PC-9 (cell line): Measurements from ENCODE around the gene DSG3. TPM values are rescaled to one million over a fixed set of nuclear protein-coding genes. Genes with fewer than 3 reads are reported as not detected.

ENCODE experiments used
- BruUV-seq: library from RNA; stranded (reverse); fragments of 400-500 nt; replicated peaks from 2 replicates; lab custom pipeline; 2021; lab: Mats Ljungman, UMichigan
- CTCF ChIA-PET: fragments of 300-600 bp; sonication (Branson Sonifier 250); formaldehyde crosslinking; loops from one replicate; lab custom pipeline; 2022; ENCODE audit warnings: antibody characterized with exemption; lab: Charles Lee
- POLR2A ChIA-PET: fragments of 300-600 bp; sonication (Branson Sonifier 250); formaldehyde crosslinking; loops from one replicate; lab custom pipeline; 2022; ENCODE audit warnings: antibody characterized with exemption; ENCODE audit not compliant: unreplicated experiment; lab: Charles Lee
- DNase-seq, 2 experiments: peaks; one replicate each; pipeline versions ENCODE4 v3.0.0 to v3.0.0-alpha.2; 2015 to 2022; ENCODE audit warnings: mixed read lengths in 1 of 2
- H2AFZ ChIP-seq: fragments of 200-600 bp; sonication (generic); 2 replicates; pipeline ENCODE4 v1.8.1; 2017; ENCODE audit warnings: antibody characterized with exemption
- H3F3A ChIP-seq: fragments of 200-600 bp; sonication (generic); 2 replicates; pipeline ENCODE4 v1.8.1; 2017; ENCODE audit warnings: antibody characterized with exemption, mild to moderate bottlenecking, low read depth; ENCODE audit not compliant: insufficient read depth
- H3K27ac ChIP-seq: fragments of 200-600 bp; sonication (generic); 2 replicates; pipeline ENCODE4 v1.6.1; 2016; ENCODE audit warnings: mixed run types
- H3K27me3 ChIP-seq: fragments of 200-600 bp; sonication (generic); 2 replicates; pipeline ENCODE4 v1.6.1; 2016; ENCODE audit warnings: low read depth, mixed run types; ENCODE audit not compliant: insufficient read depth
- H3K36me3 ChIP-seq: fragments of 200-600 bp; sonication (generic); 2 replicates; pipeline ENCODE4 v1.6.1; 2016; ENCODE audit warnings: low read depth, mixed run types
- H3K4me1 ChIP-seq: fragments of 200-600 bp; sonication (generic); replicated peaks from 2 replicates; pipeline ENCODE4 v1.6.1; 2016; ENCODE audit warnings: mixed run types; ENCODE audit not compliant: insufficient read depth
- H3K4me2 ChIP-seq: fragments of 200-600 bp; sonication (generic); 2 replicates; pipeline ENCODE4 v1.6.1; 2017; ENCODE audit warnings: mixed run types
- H3K4me3 ChIP-seq: fragments of 200-600 bp; sonication (generic); 2 replicates; pipeline ENCODE4 v1.6.1; 2016; ENCODE audit warnings: mixed run types
- H3K79me2 ChIP-seq: fragments of 200-600 bp; sonication (generic); 2 replicates; pipeline ENCODE4 v1.6.1; 2017; ENCODE audit warnings: low read depth, mixed run types
- H3K9me2 ChIP-seq: fragments of 200-600 bp; sonication (generic); 2 replicates; pipeline ENCODE4 v1.8.1; 2017; ENCODE audit warnings: mild to moderate bottlenecking; ENCODE audit not compliant: insufficient read depth
- H3K9me3 ChIP-seq: fragments of 200-600 bp; sonication (generic); 2 replicates; pipeline ENCODE4 v1.8.1; 2016; ENCODE audit warnings: low read depth; ENCODE audit not compliant: insufficient read depth
- H4K20me1 ChIP-seq: fragments of 200-600 bp; sonication (generic); 2 replicates; pipeline ENCODE4 v1.8.1; 2017; ENCODE audit not compliant: insufficient read depth
- CTCF ChIP-seq: fragments of 200-600 bp; sonication (generic); conservative IDR thresholded peaks from 2 replicates; pipeline ENCODE4 v1.6.1; 2017; ENCODE audit warnings: mixed run types, antibody characterized with exemption, mild to moderate bottlenecking, moderate library complexity
- EZH2 ChIP-seq: fragments of 200-600 bp; sonication (generic); IDR thresholded peaks from 2 replicates; pipeline ENCODE4 v1.8.0; 2017; ENCODE audit warnings: antibody characterized with exemption, low read depth
- intact Hi-C: fragments of 100-400 bp; cut with micrococcal nuclease; formaldehyde crosslinking; loops from one replicate; pipeline ENCODE4 v1.10.0; 2022; ENCODE audit not compliant: unreplicated experiment
- total RNA-seq: library from RNA; stranded (reverse); gene quantifications from 2 replicates; pipeline ENCODE4 v1.2.3, GENCODE V29; 2021

The DSG3 gene
- total RNA-seq, 1 experiment from 2014 or later, result 0.13 TPM

GRCh38 chr18:31497404-31497835 lies 49.9 kb downstream of the DSG3 start:
- Histone ChIP-seq H3K4me1 (peaks cover 14% of the 10 kb centered on the region), H3K79me2 (peaks cover 40% of the 10 kb centered on the region), H3K9me3 (no peaks in the 10 kb centered on the region), H3K27ac (no peak overlapping the region), H3K36me3 (no peaks in the 10 kb centered on the region), H3K4me2 (peak overlapping the region; percentile 91; the same call in 1 of the 2 replicates), H3K4me3 (peak overlapping the region; percentile 96; the same call in 1 of the 2 replicates), H3K9me2 (no peaks in the 10 kb centered on the region), H4K20me1 (no peaks in the 10 kb centered on the region), H3F3A (0 out of 2 replicates have a peak, but pooled peaks cover 3% of the 10 kb centered on the region), H2AFZ (no peak overlapping the region), H3K27me3 (no peaks in the 10 kb centered on the region)
- no peak for TF ChIP-seq CTCF
- no peak for TF ChIP-seq EZH2
- intact Hi-C loops, result no loop called here
- ChIA-PET CTCF (no interaction called here), POLR2A (no interaction called here)
- BruUV-seq, result TSS peak; percentile 77
- DNase-seq, result no peak

GRCh38 chr18:31497836-31498573 lies 50.5 kb downstream of the DSG3 start, which contains the start of gene DSG2:
Gene DSG2 (plus strand): TSS chr18:31498177. CDS start chr18:31498252, 75 bp downstream.
- H3K36me3 ChIP-seq, result no peaks in the 10 kb centered on the region
- no peaks in the 10 kb centered on the region for H3K9me3 ChIP-seq
- H3K27me3 ChIP-seq, result no peaks in the 10 kb centered on the region
- ChIA-PET POLR2A (no interaction called here), CTCF (no interaction called here)
- no peaks in the 10 kb centered on the region for H4K20me1 ChIP-seq
- H3K4me1 ChIP-seq, result peaks cover 12% of the 10 kb centered on the region
- BruUV-seq, result no TSS peak
- TF ChIP-seq CTCF, result no peak
- no peak for TF ChIP-seq EZH2
- H2AFZ ChIP-seq, result peak within 1 kb of the TSS; percentile 75
- no peaks in the 10 kb centered on the region for H3K9me2 ChIP-seq
- 0 out of 2 replicates have a peak, but pooled peaks cover 3% of the 10 kb centered on the region for H3F3A ChIP-seq
- peak within 1 kb of the TSS; percentile 91 for H3K4me2 ChIP-seq
- H3K4me3 ChIP-seq, result peak within 1 kb of the TSS; percentile 96
- intact Hi-C loops, result loop anchor here (2.0 kb wide), 2 partner anchors 15 to 73 kb away; no protein-coding TSS in a partner anchor
- H3K27ac ChIP-seq, result peak within 1 kb of the TSS; percentile 82
- DNase-seq, result peak in 1 of 2 experiments; percentile 80
- H3K79me2 ChIP-seq, result peaks cover 46% of the 10 kb centered on the region

GRCh38 chr18:31498574-31499524 lies 51.3 kb downstream of the DSG3 start:
- Histone ChIP-seq H3K4me1 (peaks cover 12% of the 10 kb centered on the region), H3K27me3 (no peaks in the 10 kb centered on the region), H3K36me3 (no peaks in the 10 kb centered on the region), H3K4me3 (peak overlapping the region; percentile 96), H4K20me1 (no peaks in the 10 kb centered on the region), H3K4me2 (peak overlapping the region; percentile 91), H3K27ac (peak overlapping the region; percentile 82), H3K9me3 (no peaks in the 10 kb centered on the region), H3F3A (0 out of 2 replicates have a peak, but pooled peaks cover 3% of the 10 kb centered on the region), H3K79me2 (peaks cover 55% of the 10 kb centered on the region), H3K9me2 (no peaks in the 10 kb centered on the region), H2AFZ (peak overlapping the region; percentile 75)
- POLR2A ChIA-PET, result interaction anchor here (0.6 kb wide), 1 partner anchor 8 kb away, joined by 9 read pairs; no protein-coding TSS in a partner anchor
- intact Hi-C loops, result loop anchor here (2.0 kb wide), 2 partner anchors 14 to 74 kb away; no protein-coding TSS in a partner anchor
- CTCF ChIA-PET, result no interaction called here
- BruUV-seq, result TSS peak; percentile 58
- no peak for TF ChIP-seq EZH2
- no peak for TF ChIP-seq CTCF
- DNase-seq, result no peak
